SIG-M5 (cell line): Measurements from ENCODE around the gene NDUFB4.

Source experiments
- DNase-seq: peaks from one replicate; lab custom pipeline; 2025; lab: John Stamatoyannopoulos, UW

NDUFB4 gene

DNA sequence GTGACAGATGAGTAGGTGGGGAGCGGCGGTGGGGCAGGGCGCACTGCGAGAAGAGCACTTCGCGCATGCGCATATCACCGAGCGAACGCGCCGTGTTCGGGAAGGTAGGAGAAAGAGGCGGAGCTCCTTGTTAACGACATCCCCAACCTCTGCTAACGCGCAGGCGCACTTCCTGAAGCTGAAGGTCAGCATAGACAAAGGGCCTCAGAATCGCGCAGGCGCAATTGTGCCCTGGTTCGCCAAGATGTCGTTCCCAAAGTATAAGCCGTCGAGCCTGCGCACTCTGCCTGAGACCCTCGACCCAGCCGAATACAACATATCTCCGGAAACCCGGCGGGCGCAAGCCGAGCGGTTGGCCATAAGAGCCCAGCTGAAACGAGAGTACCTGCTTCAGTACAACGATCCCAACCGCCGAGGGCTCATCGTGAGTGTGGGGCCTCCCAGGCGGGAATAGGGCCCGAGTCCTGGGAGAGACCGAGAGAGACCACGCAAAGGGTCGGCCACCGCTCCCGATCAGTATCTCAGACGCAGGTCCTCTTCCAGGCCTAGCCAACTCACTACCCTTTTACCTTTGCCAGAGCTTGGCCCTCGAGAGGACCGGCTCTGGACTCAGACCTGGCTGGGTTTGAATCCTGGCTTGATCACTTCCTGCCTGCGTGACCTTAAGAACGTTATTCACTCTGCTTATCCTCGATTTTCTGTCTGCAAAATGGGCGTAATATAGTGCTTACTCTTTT lies at the start of gene NDUFB4:
Gene NDUFB4 (plus strand): TSS at position 221 of the 737 bp plus-strand sequence. CDS start 24 bp downstream, at position 245.
- peak; percentile 98 for DNase-seq

DNA sequence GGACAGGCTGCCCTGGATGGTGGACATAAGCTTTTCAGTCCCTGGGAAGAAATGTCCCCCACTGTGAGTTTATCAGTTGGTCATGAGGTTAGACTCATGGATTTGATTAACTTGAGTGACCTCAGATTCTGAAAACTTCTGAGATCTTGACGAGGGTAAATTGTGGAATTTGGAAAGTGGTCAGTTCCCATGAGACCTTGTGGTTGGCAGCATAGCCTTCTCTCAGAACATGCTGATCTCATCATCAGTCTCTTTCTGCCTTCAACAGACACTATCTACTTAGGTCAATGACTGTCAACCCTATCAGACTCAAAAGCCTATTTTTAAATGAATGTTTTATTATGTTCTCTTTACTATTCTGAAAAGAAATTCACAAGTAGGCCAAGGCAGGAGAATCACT lies 45.6 kb upstream of the NDUFB4 start:
- DNase-seq, result no peak

DNA sequence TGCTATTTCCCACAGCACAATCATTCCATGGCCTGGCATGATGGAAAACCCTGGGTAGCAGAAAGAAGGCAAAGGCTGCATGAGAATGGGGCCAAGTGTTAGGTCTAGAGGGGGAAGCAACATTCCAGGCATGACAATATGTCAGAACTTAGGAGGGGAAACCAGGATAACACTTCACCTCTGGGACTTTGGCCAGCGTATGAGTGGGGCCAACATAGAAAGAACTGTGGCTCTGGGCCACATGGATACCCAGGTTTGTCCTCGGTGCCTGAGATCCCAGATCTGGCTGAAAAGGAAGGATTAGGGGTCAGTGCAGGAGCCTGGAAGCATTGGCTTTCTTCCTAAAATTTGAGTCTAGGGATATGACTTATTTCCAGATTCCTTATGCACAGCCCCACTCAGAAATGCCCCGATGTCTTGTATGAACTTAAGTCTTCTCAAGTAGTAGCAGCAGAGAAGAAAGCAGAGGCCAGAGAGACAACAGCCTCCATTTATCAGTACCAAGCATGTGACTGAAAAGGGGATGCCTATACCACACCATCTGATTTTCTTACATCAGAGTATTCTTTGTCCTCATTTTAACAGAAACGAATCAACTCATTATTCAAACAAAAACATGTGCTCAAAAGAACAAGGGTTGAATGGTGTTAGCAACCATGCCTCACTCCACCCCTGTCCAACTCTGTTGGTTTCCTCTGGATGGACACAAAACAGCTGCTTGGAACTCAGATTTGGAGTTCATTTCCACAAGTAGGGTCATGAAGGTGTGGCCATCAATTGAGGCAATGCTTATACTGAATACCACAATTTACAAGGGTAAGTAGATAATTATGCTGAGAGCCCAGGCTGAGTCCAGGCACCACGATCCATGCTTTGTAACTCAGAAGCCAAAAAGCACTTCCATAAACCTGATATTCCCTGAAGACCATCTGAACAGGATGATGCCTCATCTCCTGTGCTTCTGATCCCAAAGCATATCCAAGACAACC lies 43.7 kb upstream of the NDUFB4 start:
- no peak for DNase-seq

DNA sequence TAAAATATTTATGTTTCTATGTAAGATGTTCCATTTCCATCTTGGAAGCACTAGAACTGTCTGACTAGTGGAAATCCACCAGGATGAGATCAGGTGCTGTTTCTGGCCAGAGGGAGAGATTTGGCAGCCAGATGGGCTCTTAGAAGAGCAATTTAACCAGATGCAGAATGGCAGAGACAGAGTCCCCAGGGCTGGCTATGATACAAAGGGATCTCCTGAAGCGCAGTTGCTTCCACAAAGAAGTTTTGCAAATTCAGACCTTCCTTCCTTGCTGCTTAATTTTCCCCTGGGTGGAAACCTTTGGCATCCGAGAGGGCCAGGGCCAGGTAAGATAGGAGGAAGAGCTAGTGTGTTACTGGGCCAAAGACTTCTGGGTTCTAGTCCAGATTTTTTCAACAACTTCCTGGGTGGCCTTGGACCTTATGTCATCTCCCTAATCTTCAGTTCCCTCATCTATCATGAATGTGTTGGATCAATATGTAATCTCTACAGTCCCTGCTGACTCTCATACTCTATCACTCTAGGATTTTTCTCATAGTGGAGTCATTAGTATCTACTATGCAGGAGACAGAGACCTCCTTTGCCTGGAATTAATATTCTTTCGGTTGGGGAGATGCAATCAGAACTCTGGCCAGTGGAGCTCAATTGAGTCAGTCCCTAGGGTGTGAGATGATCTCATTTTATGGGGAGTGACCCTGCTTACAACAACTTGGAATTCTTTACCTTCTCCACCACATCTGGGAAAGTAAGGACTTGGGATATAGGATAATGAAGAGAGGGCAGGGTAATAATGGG lies 41.1 kb upstream of the NDUFB4 start:
- DNase-seq, result no peak

DNA sequence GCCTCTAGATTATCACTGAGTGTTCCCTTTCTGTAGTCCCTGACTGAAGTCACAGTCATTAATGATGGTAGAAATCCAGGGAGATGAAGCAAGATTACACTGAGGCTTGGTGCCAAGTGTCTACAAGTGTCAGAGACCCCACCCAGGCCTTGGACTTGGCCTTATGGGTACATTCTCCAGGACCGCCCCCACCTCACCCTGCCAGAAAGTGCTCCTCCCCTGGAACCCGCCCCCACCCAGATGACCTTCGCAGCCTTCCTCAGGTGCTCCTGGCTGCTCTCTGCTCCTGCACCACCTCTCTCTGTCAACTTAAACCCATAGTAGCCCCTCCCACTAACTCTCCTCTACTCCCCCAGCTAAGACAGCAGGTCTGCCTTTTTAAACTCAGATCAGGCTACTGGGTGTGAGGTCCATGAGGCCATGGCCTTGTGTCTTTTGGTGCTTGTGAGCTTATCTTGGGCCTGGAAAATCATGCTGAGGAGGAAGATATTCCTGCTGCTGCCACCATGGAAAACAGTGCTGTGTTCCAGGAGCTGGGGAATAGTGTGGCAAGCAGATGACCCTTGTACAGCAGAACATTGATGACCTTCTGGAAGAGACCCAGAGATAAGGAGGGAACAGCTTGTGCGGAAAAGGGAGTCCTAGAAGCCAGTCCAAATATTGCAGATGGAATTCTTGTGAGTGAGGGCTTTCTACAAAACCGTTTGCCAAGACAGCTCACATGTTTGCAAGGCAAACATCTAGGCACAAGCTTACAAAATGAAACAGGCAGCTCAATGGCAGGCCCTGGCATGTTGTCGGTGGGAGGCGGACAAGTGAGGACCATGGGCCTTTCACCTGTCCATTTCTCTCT lies 40.3 kb upstream of the NDUFB4 start:
- DNase-seq, result no peak

DNA sequence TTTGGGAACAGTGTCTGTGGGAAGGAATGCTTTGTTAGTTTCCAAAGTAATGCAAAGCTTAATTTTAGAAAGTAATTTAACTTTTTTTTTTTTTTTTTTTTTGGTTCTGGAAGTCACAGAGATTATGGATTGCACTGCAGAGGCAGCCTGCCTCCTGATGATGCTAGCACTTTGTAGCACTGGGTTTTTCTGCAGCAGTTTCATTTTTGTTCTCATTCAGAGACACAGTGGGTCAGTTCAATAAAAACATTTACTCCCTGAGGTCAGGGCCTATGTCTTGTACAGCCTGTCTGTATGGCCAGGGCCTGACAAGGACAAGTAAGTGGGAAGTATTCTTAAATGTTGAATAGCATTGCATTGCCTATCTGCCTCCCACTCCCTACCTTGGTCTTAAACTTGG lies 39.0 kb upstream of the NDUFB4 start:
- DNase-seq, result no peak

DNA sequence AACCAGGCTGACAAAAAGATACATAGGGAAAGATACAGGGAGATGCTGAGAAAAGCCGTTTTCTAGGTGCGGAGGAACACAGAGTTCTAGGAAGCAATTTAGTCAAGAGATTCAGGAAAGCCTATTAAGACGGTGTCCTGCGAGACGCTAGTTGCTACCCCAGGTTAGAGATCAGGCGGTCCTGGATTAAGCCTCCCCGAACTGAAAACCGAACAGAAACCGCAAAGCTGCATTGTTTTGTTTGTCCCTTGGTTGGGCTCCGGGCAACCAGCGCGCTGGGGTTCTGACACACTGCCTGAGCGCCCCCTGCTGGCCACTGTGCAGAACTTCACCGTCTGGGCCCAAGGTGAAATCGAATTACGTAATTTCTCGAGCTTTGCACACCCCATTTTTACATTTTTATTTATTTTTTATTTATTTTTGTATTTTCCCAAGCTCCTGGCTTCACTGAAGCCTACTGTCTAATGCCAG lies 37.3 kb upstream of the NDUFB4 start:
- peak; percentile 16 for DNase-seq

DNA sequence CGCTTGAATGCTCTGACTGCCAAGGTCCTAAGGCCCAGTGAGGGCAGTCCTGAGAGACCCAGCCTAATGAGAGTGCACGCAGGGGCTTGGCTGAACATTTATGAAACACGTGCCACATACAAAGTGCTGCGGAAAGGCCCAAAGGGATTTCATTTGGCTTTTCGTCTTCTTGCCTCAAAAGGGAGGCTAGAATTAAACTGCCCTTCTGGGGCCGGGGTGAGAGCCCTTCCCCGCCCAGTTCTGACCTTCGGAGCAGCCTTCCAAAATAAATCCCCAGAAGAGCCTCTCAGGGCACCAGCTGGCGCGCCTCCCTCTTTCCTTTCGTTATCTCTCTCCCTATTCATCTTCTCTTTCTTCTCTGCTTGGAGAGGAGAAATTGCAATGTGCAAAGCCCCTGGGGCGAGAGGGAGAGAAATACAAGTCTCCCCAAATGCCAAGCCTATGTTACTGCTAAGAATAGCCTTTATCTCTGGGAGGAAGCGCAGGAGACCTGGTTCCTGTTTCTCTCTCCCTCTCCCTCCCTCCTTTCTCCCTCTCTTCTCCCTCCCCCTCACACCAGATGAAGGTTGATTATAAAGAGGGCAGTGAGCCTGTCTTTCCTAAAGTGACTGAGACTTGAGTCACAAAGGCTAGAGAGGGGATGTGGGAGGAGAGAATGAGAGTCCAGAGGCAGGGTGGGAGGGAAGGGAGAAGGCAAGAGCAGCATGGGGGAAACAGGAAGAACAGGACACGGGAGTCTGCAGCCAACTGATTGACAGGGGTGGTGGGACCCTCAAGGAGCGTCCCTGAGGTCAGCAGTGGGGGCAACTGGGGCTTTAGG lies 36.7 kb upstream of the NDUFB4 start:
- DNase-seq, result peak; percentile 39

DNA sequence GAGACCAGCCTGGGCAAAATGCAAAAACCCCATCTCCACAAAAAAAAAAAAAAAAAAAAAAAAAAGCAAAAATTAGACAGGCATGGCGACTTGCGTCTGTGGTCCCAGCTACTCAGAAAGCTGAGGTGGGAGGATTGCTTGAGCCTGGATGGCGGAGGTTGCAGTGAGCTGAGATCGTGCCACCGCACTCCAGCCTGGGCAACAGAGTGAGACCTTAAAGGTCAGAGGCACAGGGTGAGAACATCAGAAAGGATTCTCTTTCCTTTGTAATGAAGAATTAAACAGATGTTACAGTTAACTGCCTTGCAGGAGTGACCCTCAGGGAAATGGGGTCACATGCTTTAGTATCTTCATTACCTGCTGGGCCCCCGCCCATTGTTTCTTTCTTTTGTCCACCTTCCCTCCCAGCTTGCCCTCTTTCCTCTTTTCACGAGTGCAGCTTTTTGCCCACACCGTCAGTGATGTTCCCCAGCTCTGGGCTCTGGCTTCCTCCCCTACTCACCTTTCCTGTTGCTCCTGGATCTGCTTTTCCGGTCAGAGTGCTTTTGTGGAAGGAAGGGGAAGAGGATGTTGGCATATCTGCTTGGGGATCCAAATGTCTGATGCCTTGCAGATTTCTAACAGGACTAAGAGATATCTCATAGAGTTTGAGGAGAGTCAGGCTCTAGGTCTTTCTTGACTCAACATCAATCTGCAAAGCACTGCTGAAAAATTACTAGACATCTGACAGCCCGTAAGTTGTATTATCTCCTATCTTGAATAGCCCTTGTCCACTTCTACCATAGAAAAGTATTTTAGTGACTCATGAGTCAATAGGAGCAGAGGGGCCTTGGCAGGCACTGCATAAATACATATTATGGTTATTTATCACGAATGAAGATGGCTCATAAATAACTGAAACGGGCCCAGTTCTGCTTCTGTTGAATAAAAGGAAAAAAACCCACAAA lies 35.6 kb upstream of the NDUFB4 start:
- no peak for DNase-seq

DNA sequence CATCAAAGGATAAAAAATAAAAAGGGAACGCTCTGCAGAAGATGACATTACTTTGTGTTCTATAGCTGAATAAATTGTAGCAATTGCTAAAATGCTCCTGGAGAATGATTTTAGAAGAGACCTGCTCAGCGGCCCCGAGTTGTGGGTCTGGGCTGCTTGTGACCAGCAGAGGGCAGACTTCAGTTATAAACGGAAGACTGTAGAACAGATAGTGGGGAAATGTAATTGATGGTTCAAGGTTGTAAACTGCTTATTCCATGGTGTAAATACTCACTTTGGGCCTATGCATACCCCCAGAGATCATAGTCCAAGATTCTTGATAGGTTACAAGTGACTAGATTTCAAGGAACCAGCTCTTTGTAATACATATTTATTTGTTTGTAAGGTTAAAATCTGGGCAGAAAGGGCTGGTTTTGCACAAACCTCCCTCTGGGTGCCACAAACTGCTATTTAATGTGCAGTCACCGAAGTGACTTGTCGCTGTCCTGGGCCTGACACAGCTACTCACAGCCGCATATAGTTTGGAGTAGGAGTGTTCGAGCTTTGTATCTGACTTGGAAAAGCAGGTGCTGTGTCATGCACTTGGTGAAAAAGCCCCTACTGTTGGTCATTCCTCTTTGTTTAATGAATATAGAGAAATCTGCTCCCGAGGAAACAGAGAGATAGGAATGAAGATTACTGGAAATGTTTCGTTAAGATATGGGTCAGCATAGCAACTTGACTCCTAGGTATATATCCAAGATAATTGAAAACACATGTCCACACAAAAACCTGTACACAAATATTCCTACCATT lies 34.7 kb upstream of the NDUFB4 start:
- DNase-seq, result no peak

DNA sequence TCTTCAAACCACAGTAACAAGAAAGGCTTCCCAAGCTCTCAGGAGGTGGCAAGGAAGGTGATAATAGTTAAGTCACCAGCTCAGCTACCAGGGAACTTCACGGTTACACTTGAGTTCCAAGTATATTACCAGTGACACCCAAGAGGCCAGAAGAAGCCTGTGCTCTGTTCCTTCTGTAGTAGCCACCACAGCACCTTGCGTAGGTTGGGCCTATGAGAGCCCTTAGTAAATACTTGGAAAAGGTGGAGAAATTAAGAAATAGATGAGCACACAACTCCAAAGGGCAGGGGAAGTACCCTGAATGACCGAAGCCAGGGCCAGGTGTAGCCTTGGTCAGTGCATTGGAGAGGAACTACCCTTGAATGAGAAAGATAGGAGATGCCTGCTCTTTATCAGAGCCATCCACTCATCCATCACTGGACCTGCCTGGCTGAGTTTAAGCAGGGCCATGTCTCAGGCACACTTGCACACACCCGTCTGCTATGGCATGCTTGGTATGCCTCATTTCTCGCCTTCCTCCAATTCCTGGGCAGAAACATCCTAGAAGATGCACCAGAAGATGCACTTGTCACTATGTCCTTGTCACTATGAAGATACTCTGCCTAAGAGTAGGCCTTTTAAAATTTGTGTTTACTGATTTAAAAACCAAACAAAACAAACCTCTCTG lies 32.6 kb upstream of the NDUFB4 start:
- no peak for DNase-seq

DNA sequence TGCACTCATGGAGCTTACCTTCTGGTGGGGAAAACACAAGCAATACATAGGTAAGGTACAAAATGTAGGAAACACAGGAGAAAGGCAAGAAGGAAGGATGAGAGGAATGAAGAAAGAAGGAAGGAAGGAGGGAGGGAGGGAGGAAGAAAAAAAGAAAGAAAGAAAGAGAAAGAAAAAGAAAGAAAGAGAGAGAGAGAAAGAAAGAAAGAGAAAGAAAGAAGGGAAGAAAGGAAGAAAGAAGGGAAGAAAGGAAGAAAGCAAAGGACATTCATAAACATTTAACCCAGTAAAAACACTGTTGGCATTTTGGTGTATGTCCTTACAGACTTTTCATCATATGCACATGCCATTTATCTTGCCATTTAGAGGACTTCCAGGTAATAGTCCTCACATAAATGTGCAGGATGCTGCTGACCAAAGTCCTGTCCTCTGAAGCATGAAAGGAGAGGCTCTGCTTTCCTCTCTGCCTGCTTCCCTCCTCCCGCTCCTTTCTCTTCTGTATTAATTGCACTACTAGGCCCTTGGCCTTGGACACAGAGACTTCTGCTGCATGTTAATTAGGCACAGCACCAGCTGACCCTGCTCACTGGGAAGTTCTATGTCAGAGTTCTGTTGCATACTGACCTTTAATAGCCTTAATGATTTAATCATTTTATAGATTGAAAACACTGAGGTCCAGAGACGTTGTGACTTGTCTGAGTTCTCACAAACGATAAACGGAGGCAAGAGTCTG lies 29.7 kb upstream of the NDUFB4 start:
- no peak for DNase-seq

DNA sequence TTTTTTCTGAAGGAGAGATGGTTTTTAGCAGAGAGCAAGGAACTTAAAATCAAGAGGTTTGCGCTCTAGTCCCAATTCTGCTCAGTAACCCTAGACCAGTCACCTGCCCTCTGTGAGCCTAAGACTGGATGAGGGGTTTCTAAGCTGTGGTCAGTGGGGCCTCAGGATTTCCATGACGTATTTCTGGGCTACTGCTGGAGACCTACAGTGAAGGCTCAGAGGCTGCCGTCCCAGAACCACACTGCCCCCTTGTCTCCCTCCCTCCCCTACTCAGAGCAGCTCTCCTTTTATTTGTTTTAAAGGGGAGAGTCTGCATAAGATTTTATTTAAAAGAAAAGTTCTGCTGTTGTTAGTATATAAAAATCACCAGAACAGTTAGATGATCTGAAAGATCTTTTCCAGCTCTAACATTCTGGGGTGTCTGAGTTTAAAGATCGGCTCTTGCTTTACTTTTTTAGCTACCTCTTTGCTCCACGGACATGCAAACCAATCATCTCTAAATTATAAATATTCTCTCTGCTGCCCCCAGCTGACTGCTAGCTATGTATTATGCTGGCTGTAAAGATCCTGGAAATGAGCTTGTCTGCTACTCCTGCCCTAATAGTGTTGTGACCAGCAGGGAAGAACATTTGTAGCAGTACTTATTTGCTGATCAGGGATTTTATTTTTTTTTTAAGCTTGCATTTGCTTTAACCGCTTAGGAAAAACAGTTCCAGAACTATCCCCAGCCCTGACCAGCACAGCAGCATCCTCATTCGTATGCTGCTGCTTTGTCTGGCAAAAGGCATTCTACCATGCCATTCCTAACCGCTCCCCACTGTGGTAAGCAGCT lies 28.6 kb upstream of the NDUFB4 start:
- DNase-seq, result no peak

DNA sequence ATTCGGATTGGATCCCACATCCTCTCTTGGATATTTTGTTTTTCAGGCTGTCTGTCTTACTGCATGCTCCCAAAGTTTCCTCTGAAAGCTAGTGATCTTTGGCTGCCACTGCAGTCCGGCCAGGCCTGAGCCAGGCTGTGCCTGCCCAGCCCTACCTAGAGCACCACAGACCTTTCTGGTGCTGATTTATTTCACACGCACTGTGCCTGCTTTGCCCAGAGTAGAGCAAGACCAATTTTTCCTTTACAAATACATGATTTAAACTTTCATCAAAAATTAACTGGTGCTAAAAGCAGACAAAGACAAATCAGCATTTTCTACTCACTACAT lies 28.0 kb upstream of the NDUFB4 start:
- DNase-seq, result no peak

DNA sequence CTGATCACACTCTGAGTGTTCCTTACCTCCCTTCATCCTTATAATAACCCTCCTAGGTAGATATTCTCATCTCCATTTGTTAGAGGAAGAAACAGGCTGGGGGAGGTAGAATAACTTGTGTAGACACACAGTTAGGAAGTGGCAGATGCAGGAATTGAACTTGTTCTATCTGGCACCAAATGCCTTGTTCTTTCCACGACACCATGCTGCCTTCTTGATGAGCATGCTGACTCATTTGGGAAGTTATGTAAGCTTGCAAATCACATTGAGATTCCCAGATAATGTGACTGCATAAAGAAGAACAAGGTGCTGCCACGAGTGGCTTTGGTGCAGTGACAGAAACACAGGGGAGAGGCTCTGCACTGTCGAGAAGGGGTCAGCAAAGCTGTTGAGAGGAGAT lies 27.5 kb upstream of the NDUFB4 start:
- DNase-seq, result no peak
